ENCODE data around the gene ETS2. TPM values are rescaled to one million over a fixed set of nuclear protein-coding genes. Genes with fewer than 3 reads are reported as not detected.

Gene ETS2
- total RNA-seq, 3 donors from 2014 or later (not counting 1 experiment from before 2014, with no cell fraction given): 10.6 to 36.9 (median 18.5) TPM

DNA sequence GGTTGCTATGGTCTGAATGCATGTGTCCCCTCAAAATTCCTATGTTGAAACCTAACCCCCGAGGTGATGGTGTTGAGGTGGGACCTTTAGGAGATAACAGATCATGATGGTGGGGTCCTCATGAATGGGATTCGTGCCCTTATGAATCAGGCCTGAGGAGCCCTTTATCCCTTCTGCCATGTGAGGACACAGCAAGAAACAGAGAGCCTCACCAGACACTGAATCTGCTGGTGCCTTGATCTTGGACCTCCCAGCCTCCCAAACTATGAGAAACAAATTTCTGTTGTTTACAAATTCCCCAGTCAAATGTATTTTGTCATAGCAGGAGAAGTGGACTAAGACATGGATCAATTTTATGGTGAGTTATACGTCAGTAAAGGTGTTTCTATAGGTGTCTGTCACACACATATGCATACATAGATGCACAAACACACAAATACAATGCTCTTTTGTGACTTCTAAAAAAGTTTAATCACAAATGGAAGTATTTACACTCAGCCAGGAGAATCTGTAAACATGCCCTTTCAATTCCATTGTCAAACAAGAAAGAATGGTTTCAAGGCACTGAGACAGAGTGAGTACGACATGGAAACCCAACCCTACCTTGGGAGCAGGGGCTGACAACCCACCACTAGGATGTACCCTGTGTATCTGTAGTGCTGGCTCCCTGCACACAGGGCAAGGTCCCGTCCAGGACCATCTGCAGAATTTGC, 5.5 kb upstream of the ETS2 start:
- Histone ChIP-seq H3K4me3 (ENCODE audit: low read length) (no peak overlapping the region), H3K36me3 (ENCODE audit: control insufficient read depth, insufficient read depth, low read length) (no peaks in the 10 kb centered on the region), H3K27ac (ENCODE audit: low read length) (no peak overlapping the region), H3K4me1 (ENCODE audit: control insufficient read depth, insufficient read depth, low read length) (peaks cover 9% of the 10 kb centered on the region), H3K27me3 (ENCODE audit: control insufficient read depth, insufficient read depth, low read length) (no peaks in the 10 kb centered on the region), H3K9me3 (ENCODE audit: control insufficient read depth, insufficient read depth, low read length) (no peaks in the 10 kb centered on the region)
- peaks cover 7 to 8% of the 10 kb centered on the region in 2 donors for H3K4me1 Mint-ChIP-seq
- H3K4me3 Mint-ChIP-seq: no peak overlapping the region
- H3K36me3 Mint-ChIP-seq: no peaks in the 10 kb centered on the region
- no peaks in the 10 kb centered on the region for H3K9me3 Mint-ChIP-seq
- no peak overlapping the region for H3K27ac Mint-ChIP-seq
- TF ChIP-seq, protein P1, sequence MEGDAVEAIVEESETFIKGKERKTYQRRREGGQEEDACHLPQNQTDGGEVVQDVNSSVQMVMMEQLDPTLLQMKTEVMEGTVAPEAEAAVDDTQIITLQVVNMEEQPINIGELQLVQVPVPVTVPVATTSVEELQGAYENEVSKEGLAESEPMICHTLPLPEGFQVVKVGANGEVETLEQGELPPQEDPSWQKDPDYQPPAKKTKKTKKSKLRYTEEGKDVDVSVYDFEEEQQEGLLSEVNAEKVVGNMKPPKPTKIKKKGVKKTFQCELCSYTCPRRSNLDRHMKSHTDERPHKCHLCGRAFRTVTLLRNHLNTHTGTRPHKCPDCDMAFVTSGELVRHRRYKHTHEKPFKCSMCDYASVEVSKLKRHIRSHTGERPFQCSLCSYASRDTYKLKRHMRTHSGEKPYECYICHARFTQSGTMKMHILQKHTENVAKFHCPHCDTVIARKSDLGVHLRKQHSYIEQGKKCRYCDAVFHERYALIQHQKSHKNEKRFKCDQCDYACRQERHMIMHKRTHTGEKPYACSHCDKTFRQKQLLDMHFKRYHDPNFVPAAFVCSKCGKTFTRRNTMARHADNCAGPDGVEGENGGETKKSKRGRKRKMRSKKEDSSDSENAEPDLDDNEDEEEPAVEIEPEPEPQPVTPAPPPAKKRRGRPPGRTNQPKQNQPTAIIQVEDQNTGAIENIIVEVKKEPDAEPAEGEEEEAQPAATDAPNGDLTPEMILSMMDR (IDR thresholded peaks at IDR 0.05): no peak
- no peak for DNase-seq
- 86% methylated on average over 4 of the region's 5 CpGs for WGBS (ENCODE audit: insufficient coverage)
- intact Hi-C loops (cut with micrococcal nuclease): loop anchor here (5.0 kb wide), 1 partner anchor 33 kb away; no protein-coding TSS in a partner anchor
- peaks cover 17 to 55% of the 10 kb centered on the region in 2 donors for H3K27me3 Mint-ChIP-seq (ENCODE audit: low read depth in 2 of 2)
- no peak for ATAC-seq

- intact Hi-C loops (cut with micrococcal nuclease): loop anchor here (5.0 kb wide), 1 partner anchor 34 kb away; no protein-coding TSS in a partner anchor
- H3K27ac Mint-ChIP-seq: no peak overlapping the region
- peaks cover 10% of the 10 kb centered on the region for H3K4me1 ChIP-seq (ENCODE audit: control insufficient read depth, insufficient read depth, low read length)
- DNase-seq: no peak
- H3K9me3 Mint-ChIP-seq: no peaks in the 10 kb centered on the region
- H3K27me3 ChIP-seq (ENCODE audit: control insufficient read depth, insufficient read depth, low read length): no peaks in the 10 kb centered on the region
- peaks cover 12 to 51% of the 10 kb centered on the region in 2 donors for H3K27me3 Mint-ChIP-seq (ENCODE audit: low read depth in 2 of 2)
- 88% methylated on average over 12 of the region's 12 CpGs for WGBS (ENCODE audit: insufficient coverage)
- H3K4me3 Mint-ChIP-seq: no peak overlapping the region
- no peak overlapping the region for H3K27ac ChIP-seq (ENCODE audit: low read length)
- H3K9me3 ChIP-seq (ENCODE audit: control insufficient read depth, insufficient read depth, low read length): no peaks in the 10 kb centered on the region
- H3K36me3 Mint-ChIP-seq: no peaks in the 10 kb centered on the region
- no peak overlapping the region for H3K4me3 ChIP-seq (ENCODE audit: low read length)
- no peak for ATAC-seq
- TF ChIP-seq, protein P1 (IDR thresholded peaks at IDR 0.05): no peak
- H3K36me3 ChIP-seq (ENCODE audit: control insufficient read depth, insufficient read depth, low read length): no peaks in the 10 kb centered on the region
- H3K4me1 Mint-ChIP-seq: peaks cover 7 to 10% of the 10 kb centered on the region in 2 donors
These were observed 4.6 kb upstream of the ETS2 start for GRCh38 chr21:38800924-38801744.

DNA sequence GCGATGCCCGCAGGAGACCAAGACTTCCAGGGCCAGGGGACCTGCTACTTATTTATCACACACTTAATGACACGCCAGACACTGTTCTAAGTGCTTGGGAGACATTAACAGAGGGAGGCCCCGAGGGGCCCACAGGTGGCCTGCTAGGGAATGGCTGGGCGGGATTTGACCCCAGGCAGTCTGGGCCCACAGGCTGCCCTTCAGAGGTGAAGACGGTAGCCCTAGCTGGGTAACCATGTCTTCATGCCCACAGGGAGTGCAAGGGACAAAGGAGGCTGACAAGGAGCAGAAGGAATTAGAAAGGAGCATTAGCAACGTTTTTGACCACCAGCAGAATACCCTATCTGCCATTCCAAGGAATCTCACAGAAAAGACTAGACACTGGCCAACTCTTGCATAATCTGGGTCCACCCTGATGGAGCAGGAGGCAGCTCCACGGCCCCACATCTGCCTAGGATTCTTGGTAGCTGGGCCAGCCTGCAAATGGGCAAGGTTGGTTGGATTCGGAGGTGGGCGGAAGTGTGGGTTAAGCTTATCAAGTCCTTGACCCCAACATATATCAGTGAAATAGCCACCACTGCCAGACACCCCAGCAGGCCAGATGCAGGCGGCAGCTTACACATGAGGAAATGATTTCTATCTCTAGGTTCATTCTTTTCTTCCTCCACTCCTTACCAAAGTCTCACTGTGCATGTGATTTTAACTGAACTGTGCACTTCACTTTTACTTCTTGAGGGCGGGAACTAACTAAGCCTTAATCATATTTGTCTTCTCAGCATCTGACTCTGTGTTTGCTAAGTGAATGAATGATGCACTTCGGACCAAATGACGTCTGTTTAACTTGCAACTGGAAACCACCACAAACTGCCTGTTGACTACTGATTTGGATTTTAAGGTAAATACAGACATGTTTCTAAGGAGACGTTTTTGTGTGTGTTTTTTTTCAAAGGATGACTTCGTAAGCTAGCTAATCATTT, 3.4 kb upstream of the ETS2 start:
- peaks cover 17 to 19% of the 10 kb centered on the region in 2 donors for H3K4me1 Mint-ChIP-seq
- Histone ChIP-seq H3K4me1 (ENCODE audit: control insufficient read depth, insufficient read depth, low read length) (peaks cover 14% of the 10 kb centered on the region), H3K27me3 (ENCODE audit: control insufficient read depth, insufficient read depth, low read length) (no peaks in the 10 kb centered on the region), H3K4me3 (ENCODE audit: low read length) (no peak overlapping the region), H3K36me3 (ENCODE audit: control insufficient read depth, insufficient read depth, low read length) (no peaks in the 10 kb centered on the region), H3K9me3 (ENCODE audit: control insufficient read depth, insufficient read depth, low read length) (no peaks in the 10 kb centered on the region), H3K27ac (ENCODE audit: low read length) (no peak overlapping the region)
- H3K4me3 Mint-ChIP-seq: no peak overlapping the region
- TF ChIP-seq, protein P1 (IDR thresholded peaks at IDR 0.05): no peak
- no peak for ATAC-seq
- 90% methylated on average over 12 of the region's 16 CpGs for WGBS (ENCODE audit: insufficient coverage)
- no peaks in the 10 kb centered on the region for H3K9me3 Mint-ChIP-seq
- no peak for DNase-seq
- H3K27ac Mint-ChIP-seq: no peak overlapping the region
- no peaks in the 10 kb centered on the region for H3K36me3 Mint-ChIP-seq
- H3K27me3 Mint-ChIP-seq (ENCODE audit: low read depth in 2 of 2): peaks cover 8 to 43% of the 10 kb centered on the region in 2 donors
- intact Hi-C loops (cut with micrococcal nuclease): loop anchor here (5.0 kb wide), 1 partner anchor 35 kb away; no protein-coding TSS in a partner anchor
